GM23338 (cell line): Measurements from ENCODE around the gene KRT75. TPM values are rescaled to one million over a fixed set of nuclear protein-coding genes. Genes with fewer than 3 reads are reported as not detected.
A peak's percentile ranks its signal among the peaks of the same experiment; 100 is the strongest.

Source experiments
- ATAC-seq: fragments of 200-7000 bp; cut with Tn5 transposase; 3 replicates; pipeline ENCODE4 v1.9.1; 2020
- DNase-seq: peaks from one replicate; pipeline ENCODE4 v3.0.0-alpha.2; 2015; ENCODE audit warnings: low spot score
- H2AFZ ChIP-seq: fragments of 200-600 bp; sonication (generic); 2 replicates; pipeline ENCODE4 v1.8.0; 2016; ENCODE audit warnings: antibody characterized with exemption, mild to moderate bottlenecking, moderate library complexity
- H3F3A ChIP-seq: fragments of 200-600 bp; sonication (generic); replicated peaks from 2 replicates; pipeline ENCODE4 v1.8.0; 2017; ENCODE audit warnings: antibody characterized with exemption, mixed run types, low read depth
- H3K27ac ChIP-seq: fragments of 200-600 bp; sonication (generic); 2 replicates; pipeline ENCODE4 v1.6.1; 2016; ENCODE audit warnings: low read depth
- H3K27me3 ChIP-seq: fragments of 200-600 bp; sonication (generic); 2 replicates; pipeline ENCODE4 v1.8.0; 2016; ENCODE audit warnings: mild to moderate bottlenecking, mixed run types, moderate library complexity; ENCODE audit not compliant: insufficient read depth
- H3K36me3 ChIP-seq: fragments of 200-600 bp; sonication (generic); 2 replicates; pipeline ENCODE4 v1.8.0; 2016; ENCODE audit warnings: mild to moderate bottlenecking; ENCODE audit not compliant: insufficient read depth
- H3K4me1 ChIP-seq: fragments of 200-600 bp; sonication (generic); 2 replicates; pipeline ENCODE4 v1.8.0; 2016; ENCODE audit warnings: mild to moderate bottlenecking, moderate library complexity; ENCODE audit not compliant: insufficient read depth
- H3K4me2 ChIP-seq: fragments of 200-600 bp; sonication (generic); 2 replicates; pipeline ENCODE4 v1.7.1; 2017; ENCODE audit warnings: mixed run types
- H3K4me3 ChIP-seq: fragments of 200-600 bp; sonication (generic); 2 replicates; pipeline ENCODE4 v1.6.1; 2016; ENCODE audit warnings: mixed run types
- H3K79me2 ChIP-seq: fragments of 200-600 bp; sonication (generic); replicated peaks from 2 replicates; pipeline ENCODE4 v1.8.0; 2017; ENCODE audit warnings: mild to moderate bottlenecking; ENCODE audit not compliant: insufficient read depth
- H3K9me2 ChIP-seq: fragments of 200-600 bp; sonication (generic); 2 replicates; pipeline ENCODE4 v1.8.0; 2017; ENCODE audit not compliant: insufficient read depth
- H4K20me1 ChIP-seq: fragments of 200-600 bp; sonication (generic); replicated peaks from 2 replicates; pipeline ENCODE4 v1.8.0; 2017; ENCODE audit warnings: mild to moderate bottlenecking; ENCODE audit not compliant: insufficient read depth
- H3K27ac Mint-ChIP-seq: 2 replicates; pipeline ENCODE4 v1.8.0; 2020; ENCODE audit warnings: inconsistent platforms, mild to moderate bottlenecking, moderate library complexity, mixed read lengths
- H3K27me3 Mint-ChIP-seq: 3 replicates; pipeline ENCODE4 v1.8.0; 2022; ENCODE audit warnings: low read depth, mild to moderate bottlenecking, moderate library complexity, mixed read lengths, inconsistent platforms; ENCODE audit not compliant: insufficient read depth, poor library complexity
- H3K36me3 Mint-ChIP-seq: 3 replicates; pipeline ENCODE4 v1.8.0; 2021; ENCODE audit warnings: low read depth, mild to moderate bottlenecking, inconsistent platforms, moderate library complexity, mixed read lengths
- H3K4me1 Mint-ChIP-seq: 3 replicates; pipeline ENCODE4 v1.8.0; 2020; ENCODE audit warnings: mild to moderate bottlenecking, inconsistent platforms, mixed read lengths
- H3K4me3 Mint-ChIP-seq: 3 replicates; pipeline ENCODE4 v1.8.0; 2021; ENCODE audit warnings: moderate library complexity, mild to moderate bottlenecking, inconsistent platforms, mixed read lengths
- H3K9me3 Mint-ChIP-seq: 3 replicates; pipeline ENCODE4 v1.8.0; 2020; ENCODE audit warnings: moderate library complexity, mild to moderate bottlenecking, inconsistent platforms, mixed read lengths
- CREB1 ChIP-seq: fragments of 250-450 bp; sonication (Bioruptor Pico); IDR thresholded peaks from 2 replicates; pipeline ENCODE4 v1.5.0; 2020; ENCODE audit warnings: low read depth, mild to moderate bottlenecking, moderate library complexity
- ZNF114 ChIP-seq: fragments of 250-450 bp; sonication (Bioruptor Pico); IDR thresholded peaks from 2 replicates; pipeline ENCODE4 v1.5.0; 2020; ENCODE audit warnings: mild to moderate bottlenecking, moderate library complexity
- polyA plus RNA-seq: library from polyadenylated mRNA; unstranded; fragments of >200 nt; fragmentation: Nextera tagmentation; extraction: Ambion mirVana; gene quantifications from 2 replicates; pipeline ENCODE4 v1.2.1, GENCODE V29; 2016
- total RNA-seq: library from RNA; depleted of rRNA; stranded (reverse); fragments of >200 nt; shearing (Covaris generic); gene quantifications from 2 replicates; pipeline ENCODE4 v1.2.3, GENCODE V29; 2014
- TF ChIP-seq, protein P1 (sequence below): fragments of 250-450 bp; sonication (Bioruptor Pico); IDR thresholded peaks from 2 replicates; pipeline ENCODE4 v1.5.0; 2020; ENCODE audit warnings: mild to moderate bottlenecking, moderate library complexity
- TF ChIP-seq, protein P2 (sequence below): IDR thresholded peaks from one replicate; pipeline ENCODE4 v1.6.1; 2018; ENCODE audit warnings: antibody characterized with exemption; ENCODE audit not compliant: unreplicated experiment

The KRT75 gene
- total and polyA plus RNA-seq, 2 experiments from 2014 or later: not detected

DNA sequence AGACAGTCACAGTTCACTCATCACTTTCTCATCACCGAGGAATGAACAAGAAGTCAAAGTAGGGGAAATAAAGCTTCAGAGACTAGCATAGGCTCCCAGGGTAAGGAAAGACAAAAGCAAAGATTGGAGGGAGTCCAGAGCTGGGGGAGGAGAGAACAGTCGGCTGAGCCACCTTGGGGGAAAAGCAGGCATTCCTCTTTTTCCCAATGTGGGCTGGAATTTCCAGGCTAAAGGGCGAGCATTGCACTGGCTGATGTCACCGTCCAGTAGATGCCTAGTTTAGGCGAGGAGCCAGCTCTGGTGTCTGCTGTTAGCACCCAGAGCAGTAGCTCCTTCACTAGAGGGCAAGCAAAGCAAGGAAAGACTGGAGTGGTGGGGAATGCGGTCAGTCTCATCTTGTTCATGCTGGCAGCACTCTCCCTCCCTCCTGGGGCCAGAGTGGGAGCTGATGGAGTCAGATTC, 8.5 kb upstream of the KRT75 start (continued):
- TF ChIP-seq, protein P1, sequence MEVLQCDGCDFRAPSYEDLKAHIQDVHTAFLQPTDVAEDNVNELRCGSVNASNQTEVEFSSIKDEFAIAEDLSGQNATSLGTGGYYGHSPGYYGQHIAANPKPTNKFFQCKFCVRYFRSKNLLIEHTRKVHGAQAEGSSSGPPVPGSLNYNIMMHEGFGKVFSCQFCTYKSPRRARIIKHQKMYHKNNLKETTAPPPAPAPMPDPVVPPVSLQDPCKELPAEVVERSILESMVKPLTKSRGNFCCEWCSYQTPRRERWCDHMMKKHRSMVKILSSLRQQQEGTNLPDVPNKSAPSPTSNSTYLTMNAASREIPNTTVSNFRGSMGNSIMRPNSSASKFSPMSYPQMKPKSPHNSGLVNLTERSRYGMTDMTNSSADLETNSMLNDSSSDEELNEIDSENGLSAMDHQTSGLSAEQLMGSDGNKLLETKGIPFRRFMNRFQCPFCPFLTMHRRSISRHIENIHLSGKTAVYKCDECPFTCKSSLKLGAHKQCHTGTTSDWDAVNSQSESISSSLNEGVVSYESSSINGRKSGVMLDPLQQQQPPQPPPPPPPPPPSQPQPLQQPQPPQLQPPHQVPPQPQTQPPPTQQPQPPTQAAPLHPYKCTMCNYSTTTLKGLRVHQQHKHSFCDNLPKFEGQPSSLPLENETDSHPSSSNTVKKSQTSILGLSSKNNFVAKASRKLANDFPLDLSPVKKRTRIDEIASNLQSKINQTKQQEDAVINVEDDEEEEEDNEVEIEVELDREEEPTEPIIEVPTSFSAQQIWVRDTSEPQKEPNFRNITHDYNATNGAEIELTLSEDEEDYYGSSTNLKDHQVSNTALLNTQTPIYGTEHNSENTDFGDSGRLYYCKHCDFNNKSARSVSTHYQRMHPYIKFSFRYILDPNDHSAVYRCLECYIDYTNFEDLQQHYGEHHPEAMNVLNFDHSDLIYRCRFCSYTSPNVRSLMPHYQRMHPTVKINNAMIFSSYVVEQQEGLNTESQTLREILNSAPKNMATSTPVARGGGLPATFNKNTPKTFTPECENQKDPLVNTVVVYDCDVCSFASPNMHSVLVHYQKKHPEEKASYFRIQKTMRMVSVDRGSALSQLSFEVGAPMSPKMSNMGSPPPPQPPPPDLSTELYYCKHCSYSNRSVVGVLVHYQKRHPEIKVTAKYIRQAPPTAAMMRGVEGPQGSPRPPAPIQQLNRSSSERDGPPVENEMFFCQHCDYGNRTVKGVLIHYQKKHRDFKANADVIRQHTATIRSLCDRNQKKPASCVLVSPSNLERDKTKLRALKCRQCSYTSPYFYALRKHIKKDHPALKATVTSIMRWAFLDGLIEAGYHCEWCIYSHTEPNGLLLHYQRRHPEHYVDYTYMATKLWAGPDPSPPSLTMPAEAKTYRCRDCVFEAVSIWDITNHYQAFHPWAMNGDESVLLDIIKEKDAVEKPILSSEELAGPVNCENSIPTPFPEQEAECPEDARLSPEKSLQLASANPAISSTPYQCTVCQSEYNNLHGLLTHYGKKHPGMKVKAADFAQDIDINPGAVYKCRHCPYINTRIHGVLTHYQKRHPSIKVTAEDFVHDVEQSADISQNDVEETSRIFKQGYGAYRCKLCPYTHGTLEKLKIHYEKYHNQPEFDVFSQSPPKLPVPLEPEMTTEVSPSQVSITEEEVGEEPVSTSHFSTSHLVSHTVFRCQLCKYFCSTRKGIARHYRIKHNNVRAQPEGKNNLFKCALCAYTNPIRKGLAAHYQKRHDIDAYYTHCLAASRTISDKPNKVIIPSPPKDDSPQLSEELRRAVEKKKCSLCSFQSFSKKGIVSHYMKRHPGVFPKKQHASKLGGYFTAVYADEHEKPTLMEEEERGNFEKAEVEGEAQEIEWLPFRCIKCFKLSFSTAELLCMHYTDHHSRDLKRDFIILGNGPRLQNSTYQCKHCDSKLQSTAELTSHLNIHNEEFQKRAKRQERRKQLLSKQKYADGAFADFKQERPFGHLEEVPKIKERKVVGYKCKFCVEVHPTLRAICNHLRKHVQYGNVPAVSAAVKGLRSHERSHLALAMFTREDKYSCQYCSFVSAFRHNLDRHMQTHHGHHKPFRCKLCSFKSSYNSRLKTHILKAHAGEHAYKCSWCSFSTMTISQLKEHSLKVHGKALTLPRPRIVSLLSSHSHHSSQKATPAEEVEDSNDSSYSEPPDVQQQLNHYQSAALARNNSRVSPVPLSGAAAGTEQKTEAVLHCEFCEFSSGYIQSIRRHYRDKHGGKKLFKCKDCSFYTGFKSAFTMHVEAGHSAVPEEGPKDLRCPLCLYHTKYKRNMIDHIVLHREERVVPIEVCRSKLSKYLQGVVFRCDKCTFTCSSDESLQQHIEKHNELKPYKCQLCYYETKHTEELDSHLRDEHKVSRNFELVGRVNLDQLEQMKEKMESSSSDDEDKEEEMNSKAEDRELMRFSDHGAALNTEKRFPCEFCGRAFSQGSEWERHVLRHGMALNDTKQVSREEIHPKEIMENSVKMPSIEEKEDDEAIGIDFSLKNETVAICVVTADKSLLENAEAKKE (CRISPR knock-in tag): peak; percentile 28; the same call in 1 of the 2 replicates

DNA sequence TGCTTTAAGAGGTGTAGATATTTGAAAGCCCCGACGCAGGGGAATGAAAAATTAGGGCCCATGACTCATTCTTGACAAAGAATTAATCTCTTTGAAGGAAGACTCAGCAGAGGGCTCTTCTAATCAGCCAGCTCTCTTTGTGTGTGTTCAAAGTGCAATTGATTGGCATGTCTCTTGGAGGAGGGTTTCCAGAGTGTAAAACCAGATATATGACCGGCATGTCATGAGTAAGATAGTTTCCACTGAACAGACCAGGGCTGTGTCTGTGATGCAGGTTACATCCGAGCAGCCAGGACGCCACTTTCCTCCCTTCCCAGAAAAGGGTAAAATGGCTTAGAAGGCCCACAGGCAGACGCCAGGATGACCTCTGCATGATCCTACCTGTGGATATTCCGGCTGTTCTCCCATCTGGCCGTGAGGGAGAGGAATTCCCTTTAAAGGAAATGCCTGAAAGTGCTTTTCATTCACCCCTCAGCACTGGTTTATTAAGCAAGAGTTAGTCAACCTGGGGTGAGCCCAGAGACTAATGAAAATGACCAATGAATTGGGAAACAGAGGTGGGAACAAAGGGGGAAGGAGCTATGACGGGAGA, 7.2 kb upstream of the KRT75 start:
- H3K4me2 ChIP-seq: no peak overlapping the region
- H3K27ac Mint-ChIP-seq: no peak overlapping the region
- no peak overlapping the region for H3K4me3 Mint-ChIP-seq
- H3K36me3 Mint-ChIP-seq: no peaks in the 10 kb centered on the region
- H3K4me1 ChIP-seq: peaks cover 5% of the 10 kb centered on the region; the same call in 1 of the 2 replicates
- H3K9me3 Mint-ChIP-seq: no peaks in the 10 kb centered on the region; the same call in 2 of the 3 replicates
- H3K4me1 Mint-ChIP-seq: peaks cover 17% of the 10 kb centered on the region
- no peaks in the 10 kb centered on the region for H3K79me2 ChIP-seq
- H3K4me3 ChIP-seq: no peak overlapping the region
- ATAC-seq (no peak), DNase-seq (no peak)
- H2AFZ ChIP-seq: peak overlapping the region; percentile 18; the same call in 1 of the 2 replicates
- no peaks in the 10 kb centered on the region for H4K20me1 ChIP-seq
- no peak overlapping the region for H3K27ac ChIP-seq
- H3K27me3 ChIP-seq: no peaks in the 10 kb centered on the region
- peaks cover under 1% of the 10 kb centered on the region for H3K27me3 Mint-ChIP-seq
- H3F3A ChIP-seq: no peaks in the 10 kb centered on the region
- H3K36me3 ChIP-seq: no peaks in the 10 kb centered on the region
- no peaks in the 10 kb centered on the region; the same call in 1 of the 2 replicates for H3K9me2 ChIP-seq
- TF ChIP-seq, protein P1 (CRISPR knock-in tag): no peak
- TF ChIP-seq ZNF114 (CRISPR knock-in tag) (no peak), CREB1 (CRISPR knock-in tag) (no peak)
- TF ChIP-seq, protein P2, sequence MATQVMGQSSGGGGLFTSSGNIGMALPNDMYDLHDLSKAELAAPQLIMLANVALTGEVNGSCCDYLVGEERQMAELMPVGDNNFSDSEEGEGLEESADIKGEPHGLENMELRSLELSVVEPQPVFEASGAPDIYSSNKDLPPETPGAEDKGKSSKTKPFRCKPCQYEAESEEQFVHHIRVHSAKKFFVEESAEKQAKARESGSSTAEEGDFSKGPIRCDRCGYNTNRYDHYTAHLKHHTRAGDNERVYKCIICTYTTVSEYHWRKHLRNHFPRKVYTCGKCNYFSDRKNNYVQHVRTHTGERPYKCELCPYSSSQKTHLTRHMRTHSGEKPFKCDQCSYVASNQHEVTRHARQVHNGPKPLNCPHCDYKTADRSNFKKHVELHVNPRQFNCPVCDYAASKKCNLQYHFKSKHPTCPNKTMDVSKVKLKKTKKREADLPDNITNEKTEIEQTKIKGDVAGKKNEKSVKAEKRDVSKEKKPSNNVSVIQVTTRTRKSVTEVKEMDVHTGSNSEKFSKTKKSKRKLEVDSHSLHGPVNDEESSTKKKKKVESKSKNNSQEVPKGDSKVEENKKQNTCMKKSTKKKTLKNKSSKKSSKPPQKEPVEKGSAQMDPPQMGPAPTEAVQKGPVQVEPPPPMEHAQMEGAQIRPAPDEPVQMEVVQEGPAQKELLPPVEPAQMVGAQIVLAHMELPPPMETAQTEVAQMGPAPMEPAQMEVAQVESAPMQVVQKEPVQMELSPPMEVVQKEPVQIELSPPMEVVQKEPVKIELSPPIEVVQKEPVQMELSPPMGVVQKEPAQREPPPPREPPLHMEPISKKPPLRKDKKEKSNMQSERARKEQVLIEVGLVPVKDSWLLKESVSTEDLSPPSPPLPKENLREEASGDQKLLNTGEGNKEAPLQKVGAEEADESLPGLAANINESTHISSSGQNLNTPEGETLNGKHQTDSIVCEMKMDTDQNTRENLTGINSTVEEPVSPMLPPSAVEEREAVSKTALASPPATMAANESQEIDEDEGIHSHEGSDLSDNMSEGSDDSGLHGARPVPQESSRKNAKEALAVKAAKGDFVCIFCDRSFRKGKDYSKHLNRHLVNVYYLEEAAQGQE: no peak
